ENCODE results near the gene MCCC1.

Gene MCCC1

GRCh38 chr3:182979674-182980191 is 119.6 kb downstream of the MCCC1 start:
- DNase-seq = no peak

GRCh38 chr3:182979103-182979673 is 120.1 kb downstream of the MCCC1 start:
- DNase-seq = no peak

- DNase-seq = no peak
Measured at GRCh38 chr3:182978387-182978786, 120.9 kb downstream of the MCCC1 start.

- DNase-seq = no peak
Measured at GRCh38 chr3:182973047-182973446, 126.2 kb downstream of the MCCC1 start.

GRCh38 chr3:182972387-182972786 is 126.9 kb downstream of the MCCC1 start:
- no peak for DNase-seq

GRCh38 chr3:182971637-182972036 is 127.7 kb downstream of the MCCC1 start:
- DNase-seq = no peak

- DNase-seq = no peak
Measured at GRCh38 chr3:182970811-182971418, 128.4 kb downstream of the MCCC1 start.

GRCh38 chr3:182969853-182970252 is 129.4 kb downstream of the MCCC1 start:
- DNase-seq = no peak

- no peak for DNase-seq
Measured at GRCh38 chr3:182969277-182969676, 130.0 kb downstream of the MCCC1 start.

- no peak for DNase-seq
Measured at GRCh38 chr3:182967218-182968204, 131.8 kb downstream of the MCCC1 start.

GRCh38 chr3:182965861-182966366 is 133.4 kb downstream of the MCCC1 start:
- no peak for DNase-seq

All from activated gamma-delta T cell (primary cell).